A549 (cell line): ENCODE results near the gene RNF166. TPM values are rescaled to one million over a fixed set of nuclear protein-coding genes. Genes with fewer than 3 reads are reported as not detected.

Experiments
- ATAC-seq, 2 experiments: fragments of 200-7000 bp in 1 of 2; fragments of >200 bp in 1 of 2; cut with Nextera tagmentation in 1 of 2; cut with Tn5 transposase in 1 of 2; 3 replicates each; pipeline versions ENCODE4 v1.8.0 to v1.9.1; 2018 to 2020; ENCODE audit warnings: mild to moderate bottlenecking in 1 of 2, moderate library complexity in 1 of 2
- CTCF ChIA-PET: fragments of 300-600 bp; sonication (Branson Sonifier 250); formaldehyde crosslinking; extraction: SDS; loops from one replicate; lab custom pipeline; 2021; ENCODE audit warnings: antibody characterized with exemption, inconsistent platforms; lab: Yijun Ruan, JAX
- POLR2A ChIA-PET: fragments of 350-600 bp; formaldehyde crosslinking; extraction: SDS; loops from one replicate; lab custom pipeline; 2021; ENCODE audit warnings: antibody characterized with exemption, inconsistent platforms; lab: Yijun Ruan, JAX
- DNase-seq, 2 experiments: peaks; one replicate each; pipeline versions ENCODE4 v3.0.0 to v3.0.0-alpha.2; 2011 to 2016; ENCODE audit warnings: low read depth in 1 of 2, low spot score in 1 of 2
- FAIRE-seq: peaks from 2 replicates; lab custom pipeline; 2011; peaks lifted over from hg19 to GRCh38; lab: Jason Lieb, UNC
- H3K27ac ChIP-seq, 2 experiments: fragments of >200 bp; sonication (Bioruptor Twin); formaldehyde crosslinking; 3 replicates each; pipeline ENCODE4 v1.5.1; 2016 to 2017
- H3K4me1 ChIP-seq: fragments of >200 bp; sonication (Bioruptor Twin); formaldehyde crosslinking; 3 replicates; pipeline ENCODE4 v1.6.1; 2016
- H3K4me2 ChIP-seq: fragments of >200 bp; sonication (Bioruptor Twin); formaldehyde crosslinking; 3 replicates; pipeline ENCODE4 v1.6.1; 2016
- H3K4me3 ChIP-seq: fragments of >200 bp; sonication (Bioruptor Twin); formaldehyde crosslinking; 3 replicates; pipeline ENCODE4 v1.5.1; 2016
- H3K9me3 ChIP-seq: fragments of >200 bp; sonication (Bioruptor Twin); formaldehyde crosslinking; 3 replicates; pipeline ENCODE4 v1.6.1; 2016
- CBX8 ChIP-seq: fragments of 200-600 bp; sonication (generic); IDR thresholded peaks from 2 replicates; pipeline ENCODE4 v1.6.1; 2016
- CHD2 ChIP-seq: fragments of 150-350 bp; IDR thresholded peaks from 2 replicates; pipeline ENCODE4 v1.6.1; 2014; ENCODE audit warnings: low read length; ENCODE audit not compliant: partially characterized antibody
- CTCF ChIP-seq: fragments of >200 bp; sonication (Bioruptor Twin); formaldehyde crosslinking; IDR thresholded peaks from 3 replicates; pipeline ENCODE4 v1.5.1; 2016
- EHF ChIP-seq: fragments of 250-450 bp; sonication (Bioruptor Pico); IDR thresholded peaks from 2 replicates; pipeline ENCODE4 v1.5.0; 2020; ENCODE audit warnings: mild to moderate bottlenecking
- ELK1 ChIP-seq: fragments of 150-350 bp; IDR thresholded peaks from 2 replicates; pipeline ENCODE4 v1.6.1; 2014; ENCODE audit warnings: low read depth, mild to moderate bottlenecking, low read length
- HOXB5 ChIP-seq: fragments of 250-450 bp; sonication (Bioruptor Pico); IDR thresholded peaks from 2 replicates; pipeline ENCODE4 v1.5.0; 2020; ENCODE audit warnings: mild to moderate bottlenecking, moderate library complexity
- JUNB ChIP-seq: fragments of >200 bp; sonication (Bioruptor Twin); formaldehyde crosslinking; IDR thresholded peaks from 2 replicates; pipeline ENCODE4 v1.6.1; 2016
- KDM1A ChIP-seq: fragments of 200-600 bp; sonication (generic); IDR thresholded peaks from 2 replicates; pipeline ENCODE4 v1.6.1; 2016; ENCODE audit warnings: low read depth, mild to moderate bottlenecking
- MAFK ChIP-seq: fragments of 450-650 bp; IDR thresholded peaks from 2 replicates; pipeline ENCODE4 v1.6.1; 2014; ENCODE audit not compliant: partially characterized antibody
- MYC ChIP-seq: IDR thresholded peaks from 2 replicates; pipeline ENCODE4 v1.6.1; 2012; ENCODE audit warnings: mild to moderate bottlenecking, inconsistent platforms, low read length, improper control_type of control experiment, borderline replicate concordance
- NFE2L2 ChIP-seq: fragments of 150-350 bp; conservative IDR thresholded peaks from 2 replicates; pipeline ENCODE4 v1.6.1; 2014; ENCODE audit warnings: low read length
- NR3C1 ChIP-seq: fragments of >200 bp; sonication (Bioruptor Twin); formaldehyde crosslinking; IDR thresholded peaks from 3 replicates; pipeline ENCODE4 v1.6.1; 2017
- PHF8 ChIP-seq: fragments of 200-600 bp; sonication (generic); IDR thresholded peaks from 2 replicates; pipeline ENCODE4 v1.6.1; 2016; ENCODE audit warnings: low read depth, mild to moderate bottlenecking, antibody characterized with exemption, moderate library complexity, borderline replicate concordance
- POLR2AphosphoS2 ChIP-seq: conservative IDR thresholded peaks from 2 replicates; pipeline ENCODE4 v1.6.1; 2012; ENCODE audit warnings: low read length, improper control_type of control experiment, inconsistent platforms
- REST ChIP-seq: fragments of 200-600 bp; sonication (generic); IDR thresholded peaks from 2 replicates; pipeline ENCODE4 v1.6.1; 2016; ENCODE audit warnings: antibody characterized with exemption, mild to moderate bottlenecking, moderate library complexity
- RFX5 ChIP-seq: fragments of 450-650 bp; IDR thresholded peaks from 2 replicates; pipeline ENCODE4 v1.7.1; 2014; ENCODE audit warnings: antibody characterized with exemption, mild to moderate bottlenecking, moderate library complexity
- RNF2 ChIP-seq: fragments of 200-600 bp; sonication (generic); IDR thresholded peaks from 2 replicates; pipeline ENCODE4 v1.6.1; 2016; ENCODE audit warnings: low read depth, mild to moderate bottlenecking, antibody characterized with exemption, moderate library complexity, borderline replicate concordance
- ZC3H11A ChIP-seq: fragments of 450-650 bp; IDR thresholded peaks from 2 replicates; pipeline ENCODE4 v1.6.1; 2014; ENCODE audit warnings: antibody characterized with exemption, mild to moderate bottlenecking
- ZSCAN20 ChIP-seq: fragments of 250-450 bp; sonication (Bioruptor Pico); IDR thresholded peaks from 2 replicates; pipeline ENCODE4 v1.8.0; 2022; ENCODE audit warnings: mild to moderate bottlenecking, moderate library complexity
- WGBS: methylation state at CpG from one replicate; pipeline ENCODE4 v1.1.6; 2017; ENCODE audit errors: missing lambda C conversion rate; 5-methylcytosine and 5-hydroxymethylcytosine counted together
- polyA plus RNA-seq, 4 experiments: library from polyadenylated mRNA; depleted of rRNA in 3 of 4; stranded (reverse); fragments of >200 nt; fragmentation: RNase III in 1 of 4; extraction: RNeasy Plus Mini Kit Qiagen cat#74134 plus additional on column Dnase treatment in 1 of 4; gene quantifications; 2 replicates in 3 of 4; 3 replicates in 1 of 4; pipeline ENCODE4 v1.2.3, GENCODE V29; 2011 to 2017
- TF ChIP-seq, protein P1 (sequence below): fragments of >200 bp; sonication (Bioruptor Twin); formaldehyde crosslinking; IDR thresholded peaks from 2 replicates; pipeline ENCODE4 v1.6.1; 2016
- TF ChIP-seq, protein P2 (sequence below): IDR thresholded peaks from 2 replicates; pipeline ENCODE4 v1.6.1; 2012

RNF166 gene
- polyA plus RNA-seq, 2 of the 4 experiments (the other 2 are of a cell fraction) = 9.4 to 11.6 TPM

GRCh38 chr16:88655733-88656281 lies 50.4 kb downstream of the RNF166 start:
- DNase-seq = no peak
- ATAC-seq = no peak
- WGBS = 92% methylated on average over 23 of the region's 29 CpGs
- FAIRE-seq = no peak
- peaks cover 10% of the 10 kb centered on the region for H3K4me1 ChIP-seq
- H3K27ac ChIP-seq = no peak overlapping the region; a peak in 1 of 6 replicates
- H3K9me3 ChIP-seq = no peaks in the 10 kb centered on the region
- ChIA-PET POLR2A (no interaction called here), CTCF (no interaction called here)
- H3K4me2 ChIP-seq = no peak overlapping the region
- H3K4me3 ChIP-seq = no peak overlapping the region
- TF ChIP-seq REST = no peak
- no peak for TF ChIP-seq PHF8
- TF ChIP-seq NFE2L2 = no peak
- TF ChIP-seq, protein P1, sequence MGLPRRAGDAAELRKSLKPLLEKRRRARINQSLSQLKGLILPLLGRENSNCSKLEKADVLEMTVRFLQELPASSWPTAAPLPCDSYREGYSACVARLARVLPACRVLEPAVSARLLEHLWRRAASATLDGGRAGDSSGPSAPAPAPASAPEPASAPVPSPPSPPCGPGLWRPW = no peak
- TF ChIP-seq KDM1A = no peak
- no peak for TF ChIP-seq CHD2
- no peak for TF ChIP-seq EHF
- TF ChIP-seq RFX5 = no peak
- TF ChIP-seq MAFK = no peak
- TF ChIP-seq, protein P2, sequence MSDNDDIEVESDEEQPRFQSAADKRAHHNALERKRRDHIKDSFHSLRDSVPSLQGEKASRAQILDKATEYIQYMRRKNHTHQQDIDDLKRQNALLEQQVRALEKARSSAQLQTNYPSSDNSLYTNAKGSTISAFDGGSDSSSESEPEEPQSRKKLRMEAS = no peak
- TF ChIP-seq ZC3H11A = no peak
- TF ChIP-seq RNF2 = no peak
- no peak for TF ChIP-seq POLR2AphosphoS2
- TF ChIP-seq CBX8 = no peak
- TF ChIP-seq NR3C1 = no peak
- TF ChIP-seq CTCF = no peak
- TF ChIP-seq MYC = no peak
- TF ChIP-seq JUNB = no peak

DNA sequence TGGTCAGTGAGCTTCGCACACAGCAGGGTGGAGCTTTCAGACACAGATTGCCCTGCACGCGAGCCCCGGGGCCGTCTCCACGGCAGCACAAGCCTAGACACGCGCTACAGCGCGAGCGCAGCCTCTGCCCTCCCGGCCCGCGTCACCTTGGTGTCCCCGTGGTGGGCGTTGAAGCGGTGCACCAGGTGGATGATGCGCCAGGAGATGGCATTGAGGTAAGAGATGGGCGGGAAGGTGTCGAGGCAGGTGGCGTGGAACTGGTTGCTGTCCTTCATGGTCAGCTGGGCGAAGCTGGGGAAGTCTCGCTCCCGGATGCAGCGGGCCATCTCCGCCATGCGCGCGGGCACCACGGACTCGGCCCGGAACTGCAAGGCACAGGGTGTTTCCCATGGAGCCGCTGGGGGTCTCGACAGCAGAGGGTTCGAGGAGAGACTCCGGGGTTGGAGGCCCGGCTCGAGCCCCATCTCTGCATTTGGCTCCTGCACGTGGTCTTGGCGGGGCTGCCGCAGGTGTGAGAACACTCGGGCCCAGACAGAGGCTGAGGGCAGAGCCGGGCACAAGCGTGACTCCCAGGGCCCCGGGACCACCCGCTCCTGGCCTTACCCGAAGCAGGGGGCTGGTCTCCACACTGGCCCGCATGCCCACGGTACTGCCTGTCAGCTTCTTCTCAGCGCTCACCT lies 51.0 kb downstream of the RNF166 start:
- TF ChIP-seq HOXB5 (CRISPR knock-in tag) (no peak), ZSCAN20 (CRISPR knock-in tag) (no peak), ELK1 (no peak)
- Histone ChIP-seq H3K4me1 (peaks cover 10% of the 10 kb centered on the region), H3K4me3 (no peak overlapping the region), H3K27ac (no peak overlapping the region), H3K4me2 (no peak overlapping the region), H3K9me3 (no peaks in the 10 kb centered on the region)
- 97% methylated on average over 42 of the region's 50 CpGs for WGBS
- POLR2A ChIA-PET = no interaction called here
- DNase-seq (no peak), ATAC-seq (no peak), FAIRE-seq (no peak)
- CTCF ChIA-PET = interaction anchor here (0.6 kb wide), 1 partner anchor 211 kb away, joined by 3 read pairs; no protein-coding TSS in a partner anchor
